Small intestine (tissue), 7 donors: ENCODE results near the gene BACH2. TPM values are rescaled to one million over a fixed set of nuclear protein-coding genes. Genes with fewer than 3 reads are reported as not detected.
A peak's percentile ranks its signal among the peaks of the same experiment; 100 is the strongest.

Source experiments
- DNase-seq, 2 donors: peaks; one replicate each; pipeline versions ENCODE4 v3.0.0 to v3.0.0-alpha.2; 2013
- FAIRE-seq: peaks from 2 replicates; lab custom pipeline; 2012; peaks lifted over from hg19 to GRCh38; lab: Jason Lieb, UNC
- H3K27ac ChIP-seq, 3 donors: one replicate each; pipeline ENCODE4 v1.5.1; 2013; ENCODE audit warnings: low read length in 2 of 3, mild to moderate bottlenecking in 2 of 3, control low read depth in 1 of 3, inconsistent platforms in 1 of 3, low read depth in 1 of 3, moderate library complexity in 1 of 3
- H3K27me3 ChIP-seq, 3 donors: one replicate each; pipeline ENCODE4 v1.6.1; 2013; ENCODE audit warnings: low read length in 3 of 3, inconsistent platforms in 1 of 3; ENCODE audit not compliant: control insufficient read depth in 3 of 3, insufficient read depth in 3 of 3
- H3K36me3 ChIP-seq, 3 donors: one replicate each; pipeline ENCODE4 v1.6.1; 2013; ENCODE audit warnings: low read length in 3 of 3, inconsistent platforms in 1 of 3, low read depth in 1 of 3, mild to moderate bottlenecking in 1 of 3, moderate library complexity in 1 of 3; ENCODE audit not compliant: control insufficient read depth in 3 of 3, insufficient read depth in 2 of 3
- H3K4me1 ChIP-seq, 3 donors: one replicate each; pipeline ENCODE4 v1.6.1; 2013; ENCODE audit warnings: low read length in 2 of 3, inconsistent platforms in 1 of 3, low read depth in 1 of 3, mild to moderate bottlenecking in 1 of 3, moderate library complexity in 1 of 3; ENCODE audit not compliant: control insufficient read depth in 3 of 3, insufficient read depth in 2 of 3
- H3K4me3 ChIP-seq, 3 donors: one replicate each; pipeline ENCODE4 v1.5.1; 2013; ENCODE audit warnings: low read length in 3 of 3, control low read depth in 1 of 3, inconsistent platforms in 1 of 3, low read depth in 1 of 3, mild to moderate bottlenecking in 1 of 3, moderate library complexity in 1 of 3
- H3K9me3 ChIP-seq, 2 donors: one replicate each; pipeline ENCODE4 v1.6.1; 2013; ENCODE audit warnings: low read depth in 1 of 2, low read length in 1 of 2; ENCODE audit not compliant: control insufficient read depth in 2 of 2, insufficient read depth in 1 of 2
- WGBS, 3 donors: extraction: QIAGEN DNeasy Blood & Tissue Kit; methylation state at CpG; one replicate each; pipeline ENCODE4 v1.1.7; 2013; 5-methylcytosine and 5-hydroxymethylcytosine counted together
- polyA plus RNA-seq, 4 donors: library from polyadenylated mRNA; stranded (reverse) in 3 of 4; unstranded in 1 of 4; fragments of 200-250 nt in 3 of 4; fragments of 120-200 nt in 1 of 4; gene quantifications; one replicate each; pipeline versions ENCODE4 v1.2.1 to v1.2.3, GENCODE V29; 2013
- donor health status: healthy with polysubstance abuse.
- donor health status: control.
- donor health status: control.
- donor health status: Bipolar disorder and iron deficiency.
- donor health status: healthy.

BACH2 gene
- polyA plus RNA-seq, 4 donors, result under 0.01 to 1.4 (median 0.67) TPM; not detected in 1

DNA sequence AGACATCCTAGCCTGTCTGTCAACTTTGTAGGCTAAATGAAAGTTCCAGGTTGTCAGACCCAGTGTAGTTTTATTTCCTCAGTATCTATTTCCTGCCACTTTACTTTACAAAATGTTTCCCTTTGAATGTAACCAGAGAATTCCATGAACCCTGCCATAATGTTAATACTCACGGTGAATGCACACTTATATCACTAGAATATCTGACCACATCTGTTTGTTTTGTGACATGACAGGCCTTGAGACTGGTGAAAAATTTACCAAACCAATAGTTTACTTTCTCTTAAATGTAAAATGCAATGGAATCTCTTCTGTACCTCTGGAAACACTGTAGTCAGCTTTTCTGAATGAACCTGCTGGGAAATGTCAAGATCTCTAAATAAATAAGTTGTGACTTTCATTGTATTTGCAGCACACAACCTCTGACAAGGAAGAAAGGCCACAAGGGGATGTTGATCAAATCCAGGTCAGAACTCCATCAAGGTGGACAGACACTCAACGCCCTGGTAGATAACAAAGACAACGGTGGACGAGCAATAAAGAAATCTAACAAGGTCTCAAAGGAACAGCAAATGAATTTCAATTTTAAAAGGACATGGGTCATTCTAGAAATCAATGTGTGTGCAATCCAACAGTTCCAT lies 59.2 kb downstream of the BACH2 start:
- DNase-seq (no peak), FAIRE-seq (no peak)
- no peak overlapping the region for H3K4me3 ChIP-seq
- H3K36me3 ChIP-seq, result no peaks in the 10 kb centered on the region
- no peak overlapping the region for H3K27ac ChIP-seq
- 70 to 80% (median 75%) methylated on average over 4 of the region's 4 CpGs for WGBS, 3 donors
- no peaks in the 10 kb centered on the region for H3K9me3 ChIP-seq
- H3K4me1 ChIP-seq, result peaks cover 0 to 2% (median 0%) of the 10 kb centered on the region in 3 donors
- no peaks in the 10 kb centered on the region for H3K27me3 ChIP-seq

- Histone ChIP-seq H3K27me3 (no peaks in the 10 kb centered on the region), H3K4me1 (no peaks in the 10 kb centered on the region), H3K4me3 (no peak overlapping the region), H3K27ac (peak overlapping the region in 1 of 3 donors; percentile 36), H3K36me3 (no peaks in the 10 kb centered on the region), H3K9me3 (no peaks in the 10 kb centered on the region)
- WGBS, 3 donors, result 66 to 76% (median 68%) methylated on average over 6 of the region's 6 CpGs
- FAIRE-seq (no peak), DNase-seq (peak in 1 of 2 donors; percentile 32)
These were observed 62.6 kb downstream of the BACH2 start for GRCh38 chr6:90233994-90234393.

- Histone ChIP-seq H3K4me3 (no peak overlapping the region), H3K27ac (no peak overlapping the region), H3K36me3 (no peaks in the 10 kb centered on the region), H3K27me3 (no peaks in the 10 kb centered on the region), H3K4me1 (no peaks in the 10 kb centered on the region), H3K9me3 (no peaks in the 10 kb centered on the region)
- DNase-seq (no peak), FAIRE-seq (no peak)
- WGBS, 3 donors, result 83 to 91% (median 83%) methylated on average over 2 of the region's 2 CpGs
These were observed 63.4 kb downstream of the BACH2 start for GRCh38 chr6:90233213-90233612.

DNA sequence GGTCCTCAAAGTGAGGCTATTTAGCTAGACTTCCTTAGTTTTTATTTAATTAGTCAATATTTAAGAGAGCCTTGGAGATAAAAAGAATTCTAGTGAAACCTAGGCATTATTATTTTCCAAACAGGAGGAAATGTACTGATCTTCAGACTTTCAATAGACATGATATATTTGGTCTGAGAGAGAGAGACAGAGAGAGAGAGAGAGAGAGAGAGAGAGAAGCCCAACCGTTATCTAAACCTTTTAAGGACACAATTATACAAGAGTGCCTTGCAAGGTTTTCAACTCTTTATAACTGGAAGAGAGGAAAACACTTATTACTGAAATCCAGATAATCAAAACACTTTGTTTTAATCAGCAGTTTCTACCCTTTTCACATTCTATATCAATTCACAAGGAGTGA lies 64.8 kb downstream of the BACH2 start:
- H3K4me3 ChIP-seq, result no peak overlapping the region
- H3K27ac ChIP-seq, result no peak overlapping the region
- H3K9me3 ChIP-seq, result no peaks in the 10 kb centered on the region
- H3K27me3 ChIP-seq, result no peaks in the 10 kb centered on the region
- 48 to 75% (median 72%) methylated on average over 1 of the region's 1 CpG for WGBS, 3 donors
- H3K4me1 ChIP-seq, result no peaks in the 10 kb centered on the region
- FAIRE-seq (no peak), DNase-seq (no peak)
- no peaks in the 10 kb centered on the region for H3K36me3 ChIP-seq

GRCh38 chr6:90231308-90231707 lies 65.3 kb downstream of the BACH2 start:
- H3K27ac ChIP-seq, result no peak overlapping the region
- H3K9me3 ChIP-seq, result no peaks in the 10 kb centered on the region
- H3K27me3 ChIP-seq, result no peaks in the 10 kb centered on the region
- 72 to 84% (median 82%) methylated on average over 2 of the region's 2 CpGs for WGBS, 3 donors
- no peaks in the 10 kb centered on the region for H3K36me3 ChIP-seq
- DNase-seq (no peak), FAIRE-seq (no peak)
- H3K4me3 ChIP-seq, result no peak overlapping the region
- no peaks in the 10 kb centered on the region for H3K4me1 ChIP-seq

DNA sequence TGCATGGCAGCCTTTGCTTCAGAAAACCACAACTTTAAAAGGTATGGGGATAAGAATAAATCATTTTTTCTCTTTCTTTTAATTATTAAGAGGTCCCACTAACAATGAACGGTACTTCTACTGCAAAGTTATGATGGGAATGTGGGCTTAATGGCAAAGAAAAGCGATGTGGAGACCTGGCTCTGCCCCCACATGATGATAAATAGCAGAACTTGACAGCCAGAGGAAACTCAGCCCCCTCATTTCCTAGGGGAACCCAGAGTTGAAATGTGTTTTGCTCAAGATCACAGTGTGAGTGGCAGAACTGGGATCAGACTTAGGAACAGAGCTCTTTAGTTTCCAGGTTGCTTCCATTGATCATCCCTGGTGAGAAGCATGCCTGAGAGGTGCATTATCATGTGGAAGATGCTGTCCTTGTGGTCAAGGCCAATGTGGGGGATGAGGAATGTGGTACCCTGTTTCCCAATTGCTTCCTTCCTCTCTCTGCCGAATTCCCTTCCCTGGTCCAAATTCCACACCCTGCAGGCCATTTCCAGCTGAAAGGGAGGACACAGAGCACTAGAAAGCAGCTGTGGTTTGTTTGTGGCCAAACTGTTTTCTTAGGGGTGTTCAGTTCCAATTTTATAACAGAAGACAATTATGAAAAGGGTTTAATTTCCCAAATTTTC lies 66.0 kb downstream of the BACH2 start:
- no peak for FAIRE-seq
- H3K36me3 ChIP-seq, result no peaks in the 10 kb centered on the region

GRCh38 chr6:90229331-90230010 lies 67.2 kb downstream of the BACH2 start:
- no peaks in the 10 kb centered on the region for H3K9me3 ChIP-seq
- H3K36me3 ChIP-seq, result no peaks in the 10 kb centered on the region
- no peak overlapping the region for H3K4me3 ChIP-seq
- no peak overlapping the region for H3K27ac ChIP-seq
- no peaks in the 10 kb centered on the region for H3K27me3 ChIP-seq
- H3K4me1 ChIP-seq, result no peaks in the 10 kb centered on the region
- WGBS, 3 donors, result 85 to 91% (median 88%) methylated on average over 10 of the region's 10 CpGs
- DNase-seq (no peak), FAIRE-seq (no peak)

More for the DNA sequence above, 66.0 kb downstream of the BACH2 start:
- no peaks in the 10 kb centered on the region for H3K9me3 ChIP-seq
- WGBS, 3 donors, result 39 to 44% (median 44%) methylated on average over 3 of the region's 3 CpGs
- no peak overlapping the region for H3K4me3 ChIP-seq
- DNase-seq, result no peak
- H3K4me1 ChIP-seq, result no peaks in the 10 kb centered on the region
- H3K27ac ChIP-seq, result no peak overlapping the region
- H3K27me3 ChIP-seq, result no peaks in the 10 kb centered on the region

DNA sequence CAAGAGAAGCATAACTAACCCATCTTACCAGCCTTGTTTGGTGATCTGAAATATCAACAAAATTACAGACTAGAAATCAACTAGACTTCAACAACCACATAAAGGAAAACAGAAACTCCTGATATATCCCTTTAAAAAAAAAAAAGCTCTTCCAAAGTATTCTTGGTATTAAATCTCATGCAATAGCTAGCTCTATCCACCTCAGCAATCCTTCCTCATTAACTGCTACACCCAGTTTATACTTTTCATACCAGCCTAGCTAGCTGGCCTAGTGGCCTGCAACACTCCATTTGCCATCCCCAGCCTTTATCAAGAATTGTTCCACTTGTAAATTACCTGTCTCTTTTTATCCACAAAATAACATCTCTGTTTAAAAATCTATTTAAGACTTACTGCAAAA lies 69.0 kb downstream of the BACH2 start:
- Histone ChIP-seq H3K4me3 (no peak overlapping the region), H3K27me3 (no peaks in the 10 kb centered on the region), H3K36me3 (no peaks in the 10 kb centered on the region), H3K27ac (no peak overlapping the region), H3K9me3 (no peaks in the 10 kb centered on the region), H3K4me1 (no peaks in the 10 kb centered on the region)
- FAIRE-seq (no peak), DNase-seq (no peak)
